Hepatocyte (in vitro differentiated cells): Measurements from ENCODE around the gene XKRX. TPM values are rescaled to one million over a fixed set of nuclear protein-coding genes. Genes with fewer than 3 reads are reported as not detected.

Experiments
- DNase-seq: peaks from one replicate; pipeline ENCODE4 v3.0.0-alpha.2; 2016; ENCODE audit warnings: low spot score
- H2AFZ ChIP-seq: fragments of 200-600 bp; sonication (generic); 2 replicates; pipeline ENCODE4 v1.6.0; 2016; ENCODE audit warnings: antibody characterized with exemption, mild to moderate bottlenecking
- H3K27ac ChIP-seq: fragments of 200-600 bp; sonication (generic); 2 replicates; pipeline ENCODE4 v1.5.1; 2016; ENCODE audit warnings: mild to moderate bottlenecking
- H3K27me3 ChIP-seq: fragments of 200-600 bp; sonication (generic); 2 replicates; pipeline ENCODE4 v1.6.1; 2016
- H3K36me3 ChIP-seq: fragments of 200-600 bp; sonication (generic); replicated peaks from 2 replicates; pipeline ENCODE4 v1.5.1; 2016; ENCODE audit warnings: low read depth; ENCODE audit not compliant: insufficient read depth
- H3K4me1 ChIP-seq: fragments of 200-600 bp; sonication (generic); 2 replicates; pipeline ENCODE4 v1.5.1; 2016; ENCODE audit warnings: mild to moderate bottlenecking, moderate library complexity; ENCODE audit not compliant: insufficient read depth
- H3K4me2 ChIP-seq: fragments of 200-600 bp; sonication (generic); 2 replicates; pipeline ENCODE4 v1.6.0; 2016
- H3K4me3 ChIP-seq: fragments of 200-600 bp; sonication (generic); 2 replicates; pipeline ENCODE4 v1.5.1; 2016; ENCODE audit warnings: mild to moderate bottlenecking
- H3K79me2 ChIP-seq: fragments of 200-600 bp; sonication (generic); 2 replicates; pipeline ENCODE4 v1.6.0; 2017; ENCODE audit warnings: mild to moderate bottlenecking
- H3K9me2 ChIP-seq: fragments of 200-600 bp; sonication (generic); replicated peaks from 2 replicates; pipeline ENCODE4 v1.6.0; 2017; ENCODE audit warnings: mild to moderate bottlenecking; ENCODE audit not compliant: insufficient read depth
- H3K9me3 ChIP-seq: fragments of 200-600 bp; sonication (generic); 2 replicates; pipeline ENCODE4 v1.5.1; 2016; ENCODE audit warnings: low read depth, mild to moderate bottlenecking
- H4K20me1 ChIP-seq: fragments of 200-600 bp; sonication (generic); 2 replicates; pipeline ENCODE4 v1.6.0; 2016; ENCODE audit warnings: mild to moderate bottlenecking; ENCODE audit not compliant: insufficient read depth, poor library complexity, severe bottlenecking
- EZH2 ChIP-seq: fragments of 200-600 bp; sonication (generic); IDR thresholded peaks from 2 replicates; pipeline ENCODE4 v1.6.1; 2016; ENCODE audit warnings: antibody characterized with exemption, mild to moderate bottlenecking, borderline replicate concordance
- EZH2phosphoT487 ChIP-seq: fragments of 200-600 bp; sonication (generic); IDR thresholded peaks from one replicate; pipeline ENCODE4 v1.6.1; 2018; ENCODE audit warnings: antibody characterized with exemption, mild to moderate bottlenecking, low read depth, moderate library complexity; ENCODE audit not compliant: unreplicated experiment, severe bottlenecking
- WGBS: methylation state at CpG from one replicate; pipeline ENCODE4 v1.1.6; 2016; ENCODE audit warnings: low lambda C conversion rate; ENCODE audit errors: missing lambda C conversion rate; 5-methylcytosine and 5-hydroxymethylcytosine counted together
- polyA plus RNA-seq: library from polyadenylated mRNA; unstranded; fragments of >200 nt; fragmentation: Nextera tagmentation; extraction: Ambion mirVana; gene quantifications from 2 replicates; pipeline ENCODE4 v1.2.1, GENCODE V29; 2016
- total RNA-seq: library from RNA; depleted of rRNA; stranded (reverse); fragments of >200 nt; gene quantifications from 2 replicates; pipeline ENCODE4 v1.2.3, GENCODE V29; 2014
- TF ChIP-seq, protein P1 (sequence below): fragments of 200-600 bp; sonication (generic); IDR thresholded peaks from 2 replicates; pipeline ENCODE4 v1.5.1; 2016; ENCODE audit warnings: antibody characterized with exemption, mild to moderate bottlenecking; ENCODE audit not compliant: poor library complexity

Gene XKRX
- total and polyA plus RNA-seq, 2 experiments from 2014 or later = 1.1 to 8.7 TPM

DNA sequence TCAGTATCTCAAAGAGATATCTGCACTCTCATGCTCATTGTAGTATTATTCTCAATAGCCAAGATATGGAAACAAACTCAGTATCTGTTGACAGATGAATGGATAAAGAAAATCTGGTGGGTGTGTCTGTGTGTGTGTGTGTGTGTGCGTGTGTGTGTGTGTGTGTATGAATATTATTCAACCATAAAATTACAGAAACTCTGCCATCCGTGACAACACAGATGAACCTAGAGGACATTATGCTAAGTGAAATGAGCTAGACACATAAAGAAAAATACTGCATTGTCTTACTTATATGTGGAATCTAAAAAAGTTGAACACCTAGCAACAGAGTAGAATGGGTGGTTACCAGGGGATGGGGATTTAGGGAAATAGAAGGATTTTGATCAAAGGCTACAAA is 13.2 kb downstream of the XKRX start:
- Histone ChIP-seq H3K79me2 (no peaks in the 10 kb centered on the region), H3K4me3 (no peak overlapping the region), H3K36me3 (no peaks in the 10 kb centered on the region), H3K9me2 (no peaks in the 10 kb centered on the region), H3K9me3 (no peaks in the 10 kb centered on the region), H3K27ac (no peak overlapping the region), H3K4me1 (no peaks in the 10 kb centered on the region), H3K27me3 (no peaks in the 10 kb centered on the region), H4K20me1 (no peaks in the 10 kb centered on the region), H2AFZ (no peak overlapping the region), H3K4me2 (no peak overlapping the region)
- no peak for TF ChIP-seq EZH2
- no peak for DNase-seq
- WGBS = 74% methylated on average over 2 of the region's 2 CpGs

DNA sequence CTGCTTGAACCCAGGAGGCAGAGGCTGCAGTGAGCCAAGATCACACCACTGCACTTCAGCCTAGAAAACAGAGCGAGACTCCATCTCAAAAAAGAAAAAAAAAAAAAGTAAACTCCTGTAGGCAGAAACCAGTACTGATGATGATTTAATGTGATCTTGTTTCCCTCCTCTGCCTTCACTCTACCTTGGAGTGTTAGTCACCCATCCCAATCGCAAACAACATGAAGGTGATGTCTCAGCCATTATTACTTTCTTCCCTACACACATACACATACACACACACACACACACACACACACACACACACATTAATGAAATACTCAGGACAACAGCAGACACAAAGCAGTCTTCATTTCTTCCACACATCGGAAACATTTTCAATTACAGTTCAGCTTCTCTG is 15.6 kb downstream of the XKRX start:
- DNase-seq = no peak
- Histone ChIP-seq H4K20me1 (no peaks in the 10 kb centered on the region), H3K9me3 (no peaks in the 10 kb centered on the region), H3K4me1 (no peaks in the 10 kb centered on the region), H3K9me2 (no peaks in the 10 kb centered on the region), H3K79me2 (no peaks in the 10 kb centered on the region), H3K27me3 (no peaks in the 10 kb centered on the region), H3K4me2 (no peak overlapping the region), H3K27ac (no peak overlapping the region), H3K4me3 (no peak overlapping the region), H2AFZ (no peak overlapping the region), H3K36me3 (no peaks in the 10 kb centered on the region)
- WGBS = 79% methylated on average over 3 of the region's 3 CpGs
- TF ChIP-seq, protein P1, sequence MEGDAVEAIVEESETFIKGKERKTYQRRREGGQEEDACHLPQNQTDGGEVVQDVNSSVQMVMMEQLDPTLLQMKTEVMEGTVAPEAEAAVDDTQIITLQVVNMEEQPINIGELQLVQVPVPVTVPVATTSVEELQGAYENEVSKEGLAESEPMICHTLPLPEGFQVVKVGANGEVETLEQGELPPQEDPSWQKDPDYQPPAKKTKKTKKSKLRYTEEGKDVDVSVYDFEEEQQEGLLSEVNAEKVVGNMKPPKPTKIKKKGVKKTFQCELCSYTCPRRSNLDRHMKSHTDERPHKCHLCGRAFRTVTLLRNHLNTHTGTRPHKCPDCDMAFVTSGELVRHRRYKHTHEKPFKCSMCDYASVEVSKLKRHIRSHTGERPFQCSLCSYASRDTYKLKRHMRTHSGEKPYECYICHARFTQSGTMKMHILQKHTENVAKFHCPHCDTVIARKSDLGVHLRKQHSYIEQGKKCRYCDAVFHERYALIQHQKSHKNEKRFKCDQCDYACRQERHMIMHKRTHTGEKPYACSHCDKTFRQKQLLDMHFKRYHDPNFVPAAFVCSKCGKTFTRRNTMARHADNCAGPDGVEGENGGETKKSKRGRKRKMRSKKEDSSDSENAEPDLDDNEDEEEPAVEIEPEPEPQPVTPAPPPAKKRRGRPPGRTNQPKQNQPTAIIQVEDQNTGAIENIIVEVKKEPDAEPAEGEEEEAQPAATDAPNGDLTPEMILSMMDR = no peak
- no peak for TF ChIP-seq EZH2
- TF ChIP-seq EZH2phosphoT487 = no peak

DNA sequence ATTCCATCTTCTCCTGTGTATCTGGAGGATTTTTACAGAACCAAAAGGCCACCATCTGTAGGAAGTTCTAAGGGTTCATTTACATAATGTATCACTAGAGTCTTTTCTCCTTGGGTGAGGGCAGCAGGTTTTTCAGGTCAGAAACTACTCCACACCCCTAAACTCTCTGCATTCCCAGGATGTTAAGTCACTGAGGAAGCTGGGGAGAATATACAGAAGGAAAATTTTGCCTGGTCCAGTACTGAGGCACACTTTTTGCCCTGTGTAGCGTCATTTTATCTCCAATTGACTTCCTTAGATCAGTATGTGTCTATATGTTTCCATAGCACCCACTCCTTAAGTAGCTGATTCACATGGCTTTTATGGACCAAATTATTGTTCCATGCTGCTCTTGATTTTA is 17.0 kb downstream of the XKRX start:
- H3K27me3 ChIP-seq = no peaks in the 10 kb centered on the region
- TF ChIP-seq, protein P1 = no peak
- TF ChIP-seq EZH2phosphoT487 = no peak
- TF ChIP-seq EZH2 = no peak
- no peaks in the 10 kb centered on the region for H3K9me2 ChIP-seq
- no peak overlapping the region for H2AFZ ChIP-seq
- 53% methylated on average over 1 of the region's 1 CpG for WGBS
- no peaks in the 10 kb centered on the region for H4K20me1 ChIP-seq
- DNase-seq = no peak
- H3K9me3 ChIP-seq = no peaks in the 10 kb centered on the region
- H3K79me2 ChIP-seq = no peaks in the 10 kb centered on the region
- H3K36me3 ChIP-seq = no peaks in the 10 kb centered on the region
- no peaks in the 10 kb centered on the region for H3K4me1 ChIP-seq
- H3K4me2 ChIP-seq = no peak overlapping the region
- no peak overlapping the region for H3K4me3 ChIP-seq
- no peak overlapping the region for H3K27ac ChIP-seq

DNA sequence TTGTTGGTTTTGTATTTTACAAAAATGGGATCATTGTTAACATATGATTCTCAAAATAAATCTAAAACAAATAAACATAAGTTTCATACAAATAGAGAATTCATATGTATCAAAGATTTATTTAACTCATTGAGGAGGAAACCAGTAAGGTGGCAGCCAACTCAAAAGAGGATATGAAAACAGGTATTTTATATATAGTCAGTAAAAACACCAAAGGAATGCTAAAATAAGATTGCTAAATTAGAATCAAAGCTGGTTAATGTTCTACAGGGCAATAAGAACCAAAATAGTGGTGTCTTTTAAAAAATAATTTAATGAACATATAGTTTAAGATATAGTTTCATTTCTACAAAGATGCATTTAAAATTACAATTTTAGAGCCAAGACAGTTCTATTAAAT is 23.1 kb downstream of the XKRX start:
- Histone ChIP-seq H3K4me3 (no peak overlapping the region), H3K27ac (no peak overlapping the region), H3K27me3 (no peaks in the 10 kb centered on the region), H3K4me2 (no peak overlapping the region), H3K9me2 (no peaks in the 10 kb centered on the region), H3K36me3 (no peaks in the 10 kb centered on the region), H3K4me1 (no peaks in the 10 kb centered on the region), H2AFZ (no peak overlapping the region), H3K9me3 (no peaks in the 10 kb centered on the region), H3K79me2 (no peaks in the 10 kb centered on the region), H4K20me1 (no peaks in the 10 kb centered on the region)
- DNase-seq = no peak
- TF ChIP-seq EZH2phosphoT487 (no peak), EZH2 (no peak)
- TF ChIP-seq, protein P1 = no peak
